Measurements from ENCODE around the gene CRABP2.

Gene CRABP2

DNA sequence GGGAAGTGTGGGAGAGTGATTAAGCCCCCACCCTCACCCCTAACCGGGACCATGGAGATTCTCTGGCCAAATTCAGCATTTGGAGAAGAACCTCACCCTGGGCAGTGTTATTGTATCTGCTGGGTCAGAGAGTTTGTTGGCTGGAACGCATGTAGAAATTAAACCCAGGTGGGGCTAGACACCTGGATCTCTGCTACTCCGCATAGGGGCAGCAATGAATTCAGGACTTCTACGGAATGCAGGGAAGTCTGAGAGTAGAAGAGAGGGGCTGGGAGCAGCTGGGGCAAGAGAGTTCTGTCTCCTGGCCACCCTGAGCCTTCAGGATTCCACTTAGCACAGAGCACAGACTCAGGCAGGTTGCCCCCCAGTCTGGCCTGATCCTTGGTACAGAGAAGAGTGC lies 3.6 kb upstream of the CRABP2 start:
- no peak for DNase-seq (ENCODE audit: low spot score)

DNA sequence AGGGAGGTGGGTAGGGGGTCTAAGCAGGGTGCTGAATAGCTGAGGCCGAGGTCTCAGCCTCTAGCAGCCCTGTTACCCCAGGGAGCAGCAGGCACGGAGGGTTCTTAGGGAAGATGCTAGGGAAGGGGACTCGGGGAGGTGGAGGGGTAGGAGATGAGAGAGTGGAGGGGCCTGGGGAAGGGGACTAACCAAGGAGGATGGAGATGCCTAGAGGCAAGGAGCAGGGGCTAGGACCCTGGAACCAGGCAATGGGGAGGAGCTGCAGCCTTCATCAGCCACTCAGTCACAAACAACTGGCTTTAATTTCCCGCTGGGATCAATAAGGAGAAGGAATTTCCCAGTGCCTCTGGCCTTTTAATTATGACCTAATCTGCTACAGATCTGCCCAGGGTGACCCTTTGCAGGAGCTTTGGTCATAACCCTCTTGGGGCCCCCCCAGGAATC lies 2.9 kb upstream of the CRABP2 start:
- DNase-seq (ENCODE audit: low spot score) = no peak

DNA sequence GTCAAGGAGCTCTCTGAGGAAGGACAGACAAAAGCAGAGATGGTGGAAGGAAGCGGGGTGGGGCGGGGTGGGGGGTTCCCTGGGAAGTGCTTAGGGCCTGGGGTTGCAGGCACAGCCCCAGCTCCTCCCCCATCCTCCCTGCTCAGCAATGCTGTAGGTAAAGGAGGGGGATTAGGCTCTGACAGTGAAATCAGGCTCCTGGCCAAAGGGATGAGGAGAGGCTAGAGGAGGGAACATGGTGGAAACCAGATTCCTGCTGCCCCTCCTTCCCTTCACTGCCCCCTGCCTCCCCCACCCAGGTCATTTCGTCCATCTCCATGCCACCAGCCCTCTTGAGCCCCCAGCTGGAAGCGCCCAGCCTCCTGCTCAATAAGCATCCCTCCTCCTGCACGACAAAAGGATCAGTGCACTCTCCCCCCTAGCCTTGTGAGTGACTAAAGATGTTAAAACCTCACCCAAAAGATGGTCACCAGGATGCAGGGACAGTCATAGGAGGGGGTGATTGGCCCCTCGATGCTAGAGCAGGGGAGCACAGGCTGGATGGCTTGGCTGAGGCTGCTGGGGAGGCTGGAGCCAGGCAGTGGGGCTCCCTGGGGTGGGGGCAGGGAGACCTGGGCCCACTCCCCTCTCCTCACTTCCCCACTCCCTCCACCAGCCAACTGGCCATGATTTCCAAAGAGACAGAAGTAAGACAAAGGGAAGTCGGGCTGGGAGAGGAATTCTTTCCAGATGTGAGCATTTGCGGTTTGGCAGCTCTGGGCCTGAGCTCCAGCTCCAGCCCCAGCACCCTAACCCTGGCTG lies 2.2 kb upstream of the CRABP2 start:
- no peak for DNase-seq (ENCODE audit: low spot score)

DNA sequence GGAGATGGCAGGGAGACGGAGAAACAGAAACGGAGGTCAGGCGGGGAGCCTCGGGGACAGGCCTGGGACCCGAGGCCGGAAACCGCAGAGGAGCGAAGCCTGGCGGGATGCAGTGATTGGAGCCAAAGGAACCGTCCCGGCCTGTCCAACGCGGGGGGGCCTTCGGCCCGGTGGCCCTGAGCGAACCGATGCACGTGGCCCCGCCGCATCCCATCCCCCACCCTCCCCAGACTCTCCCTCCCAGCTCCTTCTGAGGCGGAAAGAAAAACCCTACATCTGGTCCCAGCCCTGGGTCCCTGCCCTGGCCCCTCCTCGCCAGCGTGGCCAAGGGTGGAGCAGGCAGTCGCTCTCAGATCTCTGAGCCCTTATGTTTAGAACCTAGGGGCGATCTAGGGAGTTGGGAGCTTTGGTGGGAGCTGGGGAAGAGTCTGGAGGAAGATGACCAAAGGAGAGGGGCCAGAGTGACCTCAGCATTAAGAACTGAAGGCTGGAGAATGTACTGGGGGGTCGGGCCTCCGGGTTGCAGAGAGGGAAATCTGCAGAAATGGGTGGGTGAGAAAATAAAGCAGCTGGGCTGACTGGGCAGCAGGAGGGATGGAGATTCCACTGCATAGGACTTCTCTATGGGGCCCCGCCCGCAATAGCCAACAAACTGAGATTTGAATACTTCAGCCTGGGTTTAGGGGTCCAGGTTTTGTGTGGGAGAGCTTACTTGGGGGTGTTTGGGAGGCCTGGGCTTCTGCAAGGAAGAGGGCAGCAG lies 1.5 kb upstream of the CRABP2 start:
- DNase-seq (ENCODE audit: low spot score) = no peak

DNA sequence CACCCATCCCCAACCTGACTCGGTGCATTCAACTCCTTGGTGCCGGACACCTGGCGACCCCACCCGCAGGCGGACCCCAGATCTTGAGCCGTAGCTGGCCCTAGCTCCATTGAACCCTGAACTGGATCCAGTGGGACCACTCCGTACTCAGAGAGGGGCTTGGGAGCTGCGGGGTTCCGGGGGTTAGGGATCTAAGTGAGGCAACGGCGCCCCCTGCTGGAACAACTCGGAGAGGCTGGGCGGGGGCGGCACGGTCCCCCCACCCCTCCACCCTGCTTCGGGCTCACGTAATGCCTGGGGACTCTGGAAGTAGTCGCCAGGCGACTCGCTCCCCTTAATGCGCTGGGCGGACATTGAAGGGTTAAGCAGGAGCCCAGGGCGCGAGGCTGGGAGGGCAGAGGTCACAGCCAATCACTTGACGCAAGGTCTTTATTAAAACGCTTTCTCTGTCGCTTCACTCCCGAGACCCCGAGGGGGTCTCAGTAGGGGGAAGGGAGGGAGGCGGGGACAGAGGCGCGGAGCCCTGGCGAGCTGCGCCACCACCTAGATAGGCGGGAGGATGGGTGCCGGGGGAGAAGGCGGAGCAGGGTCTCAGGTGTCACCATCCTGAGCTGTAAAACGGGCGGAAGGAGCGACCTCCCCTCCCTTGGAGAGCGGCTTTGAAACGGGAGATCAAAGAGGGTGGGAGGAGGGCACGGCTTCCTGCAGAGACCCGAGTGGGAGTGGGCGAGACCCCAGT lies 704 bp upstream of the CRABP2 start:
- peak; percentile 27 for DNase-seq (ENCODE audit: low spot score)

DNA sequence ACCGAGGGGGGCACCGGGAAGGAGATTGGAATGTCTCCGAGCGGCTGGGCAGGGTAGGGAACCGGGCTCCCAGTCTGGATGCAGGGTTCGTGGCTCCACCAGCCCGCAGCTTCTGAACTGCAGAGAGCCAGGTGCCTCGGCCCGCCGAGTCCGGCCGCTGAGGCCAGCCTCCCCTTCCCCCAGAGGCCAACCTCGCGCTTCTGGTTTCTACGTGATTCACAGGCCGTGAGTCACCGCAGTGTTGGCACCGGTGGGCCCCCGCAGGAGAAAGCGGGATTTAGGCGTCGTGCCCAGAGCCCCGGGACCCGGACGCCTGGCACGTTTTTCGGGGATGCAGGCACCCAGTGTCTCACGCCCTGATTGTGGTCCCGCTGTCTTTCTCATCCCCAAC lies 458 bp downstream of the CRABP2 start:
- no peak for DNase-seq (ENCODE audit: low spot score)

DNA sequence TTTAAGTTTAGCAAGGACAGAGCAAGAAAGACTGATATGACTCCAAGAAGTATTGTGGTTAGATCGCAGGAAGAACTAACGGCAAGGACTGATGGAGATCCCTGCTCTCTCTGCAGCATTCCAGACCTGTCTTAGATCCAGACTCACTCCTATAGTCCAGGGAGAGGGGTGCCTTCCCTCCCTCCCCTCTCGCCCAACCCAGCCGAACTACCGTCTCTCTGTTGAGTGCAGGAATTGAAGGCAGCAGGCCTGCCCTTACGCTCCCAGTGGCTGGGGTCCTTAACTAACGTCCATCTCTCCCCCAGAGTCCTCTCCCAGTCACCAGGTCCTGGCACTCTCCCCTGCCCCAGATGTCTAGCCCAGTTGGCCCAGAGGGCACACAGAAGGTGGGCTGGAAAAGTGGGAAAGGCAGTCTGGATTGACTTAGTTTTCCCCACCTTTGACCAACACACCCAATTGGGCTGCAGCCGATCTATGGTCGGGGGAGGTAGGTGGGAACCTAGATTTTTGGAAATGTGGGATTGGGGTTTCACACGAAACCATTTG lies 1.1 kb downstream of the CRABP2 start:
- no peak for DNase-seq (ENCODE audit: low spot score)

DNA sequence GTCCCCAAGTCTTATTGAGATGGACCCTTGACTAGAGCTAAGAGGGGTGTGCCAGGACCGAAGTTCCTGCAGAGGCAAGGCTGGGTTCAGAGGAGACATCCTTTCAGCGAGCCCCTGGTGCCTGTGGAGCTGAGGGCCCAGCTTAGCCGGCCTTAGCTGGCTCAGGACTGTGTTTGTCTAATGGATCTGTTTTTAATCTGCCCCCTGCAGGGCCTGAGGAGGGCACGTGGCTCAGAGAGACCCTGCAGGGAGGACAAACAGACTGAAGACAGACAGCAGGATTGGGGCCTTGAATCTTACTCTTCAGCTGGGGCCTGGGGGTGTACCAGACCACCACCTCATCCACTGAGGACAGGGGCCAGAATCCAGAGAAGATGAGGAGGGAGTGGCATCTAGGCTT lies 1.6 kb downstream of the CRABP2 start:
- DNase-seq (ENCODE audit: low spot score) = no peak

DNA sequence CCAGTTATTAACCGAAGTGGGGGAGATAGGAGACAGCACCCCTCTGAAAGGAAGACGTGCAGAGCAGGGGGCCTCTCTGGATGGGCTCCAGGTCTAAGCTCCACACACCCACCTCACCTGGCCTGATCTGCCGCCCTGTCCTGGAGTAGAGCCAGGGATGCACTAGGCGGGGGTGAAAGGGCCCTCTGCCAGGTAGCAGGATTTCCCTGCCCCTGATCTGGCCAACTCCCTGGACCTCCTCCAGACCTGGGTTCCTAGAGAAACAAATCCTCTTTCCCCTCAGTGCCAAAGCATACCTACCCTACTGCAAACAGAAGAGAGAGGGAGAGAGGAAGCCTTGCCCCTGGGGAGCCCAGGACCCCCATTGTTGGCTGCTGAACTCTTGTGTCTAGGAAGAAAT lies 2.0 kb downstream of the CRABP2 start:
- no peak for DNase-seq (ENCODE audit: low spot score)

DNA sequence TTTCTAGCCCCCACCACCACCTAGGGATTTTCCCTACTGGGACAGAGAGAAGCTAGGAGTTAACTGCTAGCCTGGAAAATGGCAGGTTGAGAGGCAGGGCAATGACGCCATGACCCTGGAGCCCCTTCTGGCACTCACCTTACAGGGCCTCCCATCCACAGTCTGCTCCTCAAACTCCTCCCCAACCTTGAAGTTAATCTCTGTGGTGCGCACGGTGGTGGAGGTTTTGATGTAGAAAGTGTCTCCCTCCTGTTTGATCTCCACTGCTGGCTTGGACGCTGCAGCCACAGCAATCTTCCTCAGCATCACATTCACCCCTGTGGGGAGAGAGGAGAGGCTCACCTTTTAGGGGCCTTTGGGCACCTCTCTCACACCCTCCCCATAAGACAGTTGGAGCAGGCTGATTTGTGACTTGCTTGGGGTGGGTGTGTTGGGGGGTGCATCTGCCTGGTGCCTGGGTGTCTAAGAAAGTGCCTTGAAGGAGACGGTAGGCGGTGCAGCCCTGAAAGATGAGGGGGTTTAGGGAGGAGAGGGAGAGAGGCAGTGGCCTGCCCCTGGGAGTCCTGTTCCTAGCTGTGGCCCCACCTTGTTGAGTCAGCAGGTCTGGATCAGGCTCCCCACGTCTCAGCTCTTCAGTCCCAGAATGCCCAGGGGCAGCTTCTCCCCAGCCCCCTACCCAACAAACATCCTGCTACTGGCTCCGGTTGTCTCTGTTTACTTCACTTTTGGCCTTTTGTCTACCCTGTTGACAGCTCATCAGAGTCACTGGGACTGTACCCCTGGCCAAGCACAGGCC lies 4.4 kb downstream of the CRABP2 start:
- no peak for DNase-seq (ENCODE audit: low spot score)

DNA sequence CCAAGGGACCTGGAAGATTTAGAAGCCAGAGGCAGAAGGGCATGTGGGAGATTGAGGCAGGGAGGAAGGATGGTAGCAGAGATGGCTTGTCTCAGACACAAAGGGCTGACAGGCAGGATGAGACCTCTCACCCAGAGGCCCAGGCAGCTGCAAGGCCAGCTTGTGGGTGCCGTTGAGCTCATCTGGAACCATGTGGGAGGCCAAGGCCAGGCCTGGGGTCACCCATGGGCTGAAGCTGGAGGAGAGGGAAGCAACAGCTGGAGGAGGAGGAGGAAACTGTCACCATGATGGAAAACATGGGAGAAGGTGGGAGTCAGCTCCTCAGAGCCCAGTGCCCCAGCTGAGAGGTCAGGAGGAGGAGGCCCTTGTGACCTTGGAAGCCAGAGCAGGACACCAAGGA lies 6.4 kb downstream of the CRABP2 start:
- no peak for DNase-seq (ENCODE audit: low spot score)

DNA sequence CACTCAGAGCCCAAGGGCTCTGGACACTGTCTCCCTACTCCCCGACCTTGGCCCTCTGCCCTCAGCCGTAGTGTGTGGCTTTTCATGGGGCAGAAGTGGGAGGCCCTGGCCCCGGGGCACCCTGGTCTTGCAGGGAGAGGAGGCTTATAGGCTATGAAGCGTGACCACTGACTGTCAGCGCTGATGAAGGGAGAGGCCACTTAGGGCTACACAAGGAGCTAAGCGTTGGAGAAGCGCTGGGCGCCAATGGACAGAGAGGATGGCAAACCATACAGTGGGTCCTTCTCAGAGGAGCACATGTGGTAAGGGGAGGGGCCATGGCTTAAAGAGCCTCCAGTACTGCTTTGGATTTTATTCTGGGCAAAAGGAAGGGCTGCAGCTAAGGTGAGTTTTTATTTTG lies 7.9 kb downstream of the CRABP2 start:
- no peak for DNase-seq (ENCODE audit: low spot score)

DNA sequence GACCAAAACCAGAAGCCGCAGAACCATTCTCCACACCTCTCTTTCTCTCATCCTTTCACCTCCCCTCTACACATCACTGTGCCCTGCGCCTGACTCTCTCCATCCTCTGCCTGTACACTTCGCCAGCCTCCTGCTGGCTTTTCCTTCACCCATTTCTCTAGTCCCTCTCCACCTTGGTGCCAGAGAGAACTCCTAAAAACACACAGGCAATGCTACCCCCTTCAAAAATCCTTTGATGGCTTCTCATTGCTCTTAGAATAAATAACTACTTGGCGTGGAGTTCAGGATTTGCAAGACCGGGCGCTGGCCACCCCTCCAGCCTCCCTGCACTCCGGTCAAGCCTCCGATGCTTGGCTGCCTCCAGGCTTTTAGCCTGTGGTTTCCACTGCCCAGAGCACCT lies 8.6 kb downstream of the CRABP2 start:
- no peak for DNase-seq (ENCODE audit: low spot score)

DNA sequence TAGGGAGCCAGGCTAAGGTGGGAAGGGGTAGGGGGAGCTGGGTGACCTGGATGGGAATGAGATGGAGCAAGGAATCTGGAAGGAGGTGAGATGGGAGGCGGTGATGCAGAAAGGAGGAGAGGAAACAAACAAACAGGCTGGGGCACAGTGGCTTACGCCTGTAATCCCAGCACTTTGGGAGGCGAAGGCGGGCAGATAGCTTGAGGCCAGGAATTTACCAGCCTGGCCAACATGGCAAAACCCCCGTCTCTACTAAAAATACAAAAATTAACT lies 10.8 kb downstream of the CRABP2 start:
- DNase-seq (ENCODE audit: low spot score) = no peak

DNA sequence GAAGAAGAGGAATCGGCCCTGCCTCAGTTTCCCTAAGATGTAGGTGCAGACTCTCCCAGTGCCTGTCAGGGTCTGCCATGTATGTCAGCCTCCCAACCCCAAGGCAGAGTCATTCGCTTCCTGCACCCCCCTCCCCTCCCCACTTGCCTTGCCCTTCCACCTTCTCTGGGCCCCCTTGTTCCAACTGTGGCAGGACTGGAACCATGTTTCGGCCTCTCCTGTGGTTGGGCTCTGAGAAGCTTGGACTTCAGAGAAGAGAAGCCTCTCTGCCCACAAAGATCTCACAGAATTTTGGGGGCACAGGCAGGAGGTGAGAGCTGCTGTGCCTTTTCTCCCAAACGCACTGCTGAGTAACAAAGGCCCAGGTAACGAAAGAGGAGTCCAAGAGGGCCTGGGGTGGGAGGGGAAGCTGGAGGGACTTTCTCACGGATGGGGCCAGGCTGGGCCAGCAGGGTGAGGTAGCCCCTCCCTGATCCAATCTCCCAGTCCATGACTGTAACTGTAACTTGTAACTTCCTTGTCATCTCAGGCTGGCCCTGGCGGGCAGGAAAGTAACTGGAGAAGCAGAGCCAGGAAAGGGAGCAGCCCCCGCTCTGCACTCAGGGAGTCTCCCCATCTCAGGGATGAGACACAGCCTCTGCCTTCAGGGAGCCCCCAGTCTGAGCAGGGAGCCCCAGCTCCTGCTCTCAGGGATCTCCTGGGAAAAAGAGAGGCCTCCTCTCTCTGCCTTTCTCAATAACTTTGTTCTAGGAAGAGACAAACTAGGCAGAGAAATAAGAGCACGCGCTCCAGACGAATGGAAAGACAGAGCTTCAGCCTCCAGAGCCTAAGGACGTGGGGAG lies 11.3 kb downstream of the CRABP2 start:
- DNase-seq (ENCODE audit: low spot score) = no peak

DNA sequence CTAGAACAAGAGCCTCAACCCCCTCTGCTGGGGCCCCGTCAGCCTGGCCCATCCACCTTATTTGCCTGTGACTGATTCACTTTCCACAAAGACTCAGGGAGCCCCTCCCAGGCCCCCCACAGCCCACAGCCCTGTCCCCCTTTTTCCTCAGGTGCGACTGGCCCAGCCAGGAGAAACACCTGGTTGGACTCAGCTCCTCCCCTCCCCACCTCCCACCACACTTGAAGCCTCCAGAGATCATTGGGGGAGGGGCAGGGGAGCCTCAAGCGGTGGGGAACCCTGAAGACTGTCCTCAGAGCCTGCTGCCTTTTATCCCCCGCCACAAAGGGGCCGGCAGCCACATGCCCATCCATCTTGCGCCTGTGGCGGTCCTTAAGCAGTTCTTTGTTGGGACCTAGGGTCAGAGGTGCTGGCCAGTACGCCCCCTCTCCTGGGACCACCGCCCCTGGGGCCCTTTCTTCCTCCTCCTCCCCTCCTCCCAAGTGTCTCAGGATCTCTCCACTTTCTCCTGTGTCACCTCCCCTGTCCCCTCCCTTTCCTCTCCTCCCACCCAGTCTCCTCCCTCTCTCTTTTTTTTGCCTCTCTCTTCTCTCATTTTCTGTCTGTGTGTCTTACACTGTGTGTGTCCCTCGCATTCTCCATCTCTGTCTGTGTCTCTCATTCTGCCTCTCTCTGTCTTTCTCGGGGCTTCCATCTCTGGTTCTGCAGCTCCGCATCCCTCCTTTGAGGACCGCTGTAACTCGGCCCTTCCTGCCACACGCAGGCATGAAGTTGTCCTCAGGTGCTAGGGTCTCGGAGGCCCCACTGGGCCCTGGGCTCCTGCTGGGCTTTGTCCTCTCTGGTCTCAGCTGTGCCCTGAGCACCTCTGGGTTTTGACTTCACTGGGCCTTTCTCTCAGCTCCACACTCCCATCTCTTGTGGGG lies 12.2 kb downstream of the CRABP2 start:
- no peak for DNase-seq (ENCODE audit: low spot score)

DNA sequence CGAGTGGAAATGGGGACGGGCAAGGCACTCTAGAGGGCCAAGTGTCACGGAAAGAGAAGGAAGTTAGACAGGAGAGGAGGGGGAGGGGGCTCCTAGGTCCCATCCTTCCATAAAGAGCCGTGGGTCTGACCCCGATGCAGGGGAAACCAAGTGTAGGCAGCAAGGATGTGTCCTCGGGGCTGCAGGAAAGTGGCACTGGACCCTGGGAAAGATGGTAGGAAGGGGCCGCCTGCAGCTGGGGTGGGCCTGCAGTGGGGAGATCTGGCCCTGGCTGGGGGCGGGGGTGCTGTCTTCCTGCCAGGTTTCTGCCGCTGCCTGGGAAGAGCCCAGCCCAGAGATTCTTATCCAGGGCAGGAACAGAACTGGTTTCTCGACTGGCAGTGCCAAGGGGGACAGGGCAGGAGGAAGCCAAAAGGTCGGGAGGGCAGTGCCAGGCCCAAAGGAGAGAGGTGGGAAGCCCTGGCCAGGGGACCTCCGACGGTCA lies 12.9 kb downstream of the CRABP2 start:
- no peak for DNase-seq (ENCODE audit: low spot score)

DNA sequence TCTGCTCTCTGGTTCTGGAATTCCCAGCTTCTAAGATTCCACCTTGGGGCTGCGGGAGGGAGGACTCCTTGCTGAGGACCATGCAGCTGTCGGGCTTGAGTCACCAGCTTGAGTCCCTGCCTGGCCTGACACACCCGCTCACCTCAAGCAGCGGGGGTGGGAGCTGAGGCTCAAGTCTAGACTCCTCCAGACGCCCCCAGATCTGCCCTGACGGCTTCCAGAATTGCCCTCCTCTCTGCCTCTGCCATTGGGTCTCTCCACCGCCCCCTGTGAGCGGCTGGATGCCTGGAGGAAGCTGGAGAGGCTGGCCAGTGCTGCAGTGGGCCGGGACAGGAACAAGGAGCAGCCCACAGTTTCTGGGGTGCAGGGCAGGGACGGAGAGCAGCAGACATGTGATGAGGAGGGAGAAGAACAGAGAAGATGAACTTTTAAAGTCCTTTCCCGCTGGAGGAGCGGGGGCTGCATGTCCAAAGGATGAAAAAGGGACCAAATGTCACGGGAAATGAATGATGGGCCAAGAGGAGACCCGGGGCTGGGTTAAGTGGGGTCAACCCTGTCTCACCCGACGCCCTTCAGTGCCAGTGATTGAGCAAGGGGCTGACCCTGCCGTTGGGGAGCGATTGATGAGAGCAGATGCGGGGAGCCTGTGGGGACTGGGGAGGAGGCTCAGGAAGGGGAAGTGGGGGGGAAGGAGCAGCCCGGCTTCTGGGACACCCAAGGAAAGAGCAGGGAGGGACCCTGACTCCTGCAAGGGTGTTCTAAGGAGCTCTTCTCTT lies 13.5 kb downstream of the CRABP2 start:
- no peak for DNase-seq (ENCODE audit: low spot score)

DNA sequence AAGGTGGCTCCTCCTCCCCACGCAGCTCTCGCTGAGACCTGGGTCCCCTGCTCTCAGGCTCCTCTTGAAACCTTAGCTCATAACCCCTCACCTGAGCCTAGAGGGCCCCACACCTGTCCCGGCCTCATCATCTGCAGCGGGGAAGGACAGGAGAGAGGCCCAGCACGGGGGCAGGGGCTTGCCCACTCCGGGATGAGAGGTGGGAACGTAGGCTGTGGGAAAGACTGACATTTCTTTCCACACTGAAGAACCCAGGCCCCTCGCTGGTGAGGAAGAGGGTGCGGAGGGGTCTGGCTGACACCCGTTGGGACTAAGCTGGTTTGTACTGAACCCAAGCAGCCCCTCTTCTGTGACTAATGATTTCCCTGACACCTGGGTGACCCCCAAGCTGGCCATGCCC lies 14.2 kb downstream of the CRABP2 start:
- no peak for DNase-seq (ENCODE audit: low spot score)
